ENCODE measurements around the gene ZER1. TPM values are rescaled to one million over a fixed set of nuclear protein-coding genes. Genes with fewer than 3 reads are reported as not detected.

Gene ZER1
- total and polyA plus RNA-seq, 12 donors = 24.3 to 71.1 (median 58.9) TPM

DNA sequence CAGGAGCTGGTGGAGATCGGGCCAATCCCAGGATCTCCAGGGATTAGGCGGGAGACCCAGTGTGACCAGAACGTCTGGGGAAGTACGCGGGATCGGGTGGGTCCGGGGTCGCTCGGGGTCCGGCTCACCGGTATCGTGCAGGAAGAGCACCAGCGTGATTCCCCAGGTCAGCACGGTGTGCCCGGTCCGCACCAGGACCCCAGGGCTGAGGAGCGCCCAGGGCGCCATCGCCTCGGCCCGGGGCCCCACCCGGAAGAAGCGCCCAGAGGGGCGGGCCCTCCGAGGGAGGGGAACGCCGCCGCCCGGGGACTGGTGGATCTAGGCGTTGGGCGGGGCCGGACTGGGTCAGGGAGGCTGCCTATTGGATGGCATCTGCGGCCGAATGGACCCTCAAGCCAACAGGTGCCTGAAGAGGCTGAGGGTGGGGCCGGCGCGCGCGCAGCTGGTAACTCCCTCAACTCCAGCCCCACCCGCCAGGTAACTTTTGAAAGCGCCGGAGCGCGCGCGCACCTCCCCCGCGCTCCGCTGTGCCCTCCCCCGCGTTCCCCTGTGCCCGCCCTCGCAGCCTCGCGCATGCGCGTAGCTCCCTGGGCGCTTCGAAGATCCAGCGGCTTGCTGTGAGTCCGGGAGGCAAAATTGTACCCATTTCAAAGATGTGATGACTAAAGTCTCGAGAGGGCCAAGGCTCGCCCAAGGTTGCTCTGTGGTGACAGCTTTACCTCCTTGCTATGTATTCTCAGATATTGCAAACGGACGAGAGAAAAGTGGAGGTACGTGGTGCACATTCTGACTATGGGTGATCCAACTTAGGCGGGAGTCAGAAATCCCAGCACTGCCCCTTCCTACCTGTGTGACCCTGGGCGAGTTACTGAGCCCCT is 47.6 kb downstream of the ZER1 start, which contains the start of gene ZDHHC12:
TSS of gene ZDHHC12 (minus strand) at position 262 of the 878 bp plus-strand sequence. CDS start at position 228, 34 bp downstream.
- Histone ChIP-seq H3K36me3 (peaks cover 0 to 25% (median 0%) of the 10 kb centered on the region in 9 donors), H3K27ac (peak within 1 kb of the TSS in 9 of 10 donors; percentile 49 to 86 (median 71)), H3K4me3 (peak within 1 kb of the TSS; percentile 27 to 81 (median 69)), H3K9me3 (no peaks in the 10 kb centered on the region), H3K27me3 (no peaks in the 10 kb centered on the region), H3K4me1 (peaks cover 0 to 25% (median 9%) of the 10 kb centered on the region in 9 donors)
- ATAC-seq (peak; percentile 92 to 95 (median 93)), DNase-seq (peak; percentile 94 to 95)
- intact Hi-C loops (cut with DNase I) = loop anchor here in 2 of 10 donors (2.0 kb wide), 2 partner anchors 17 to 21 kb away; partner anchors contain the start of gene PKN3 (in 1 of the 2)
- TF ChIP-seq, protein P1, sequence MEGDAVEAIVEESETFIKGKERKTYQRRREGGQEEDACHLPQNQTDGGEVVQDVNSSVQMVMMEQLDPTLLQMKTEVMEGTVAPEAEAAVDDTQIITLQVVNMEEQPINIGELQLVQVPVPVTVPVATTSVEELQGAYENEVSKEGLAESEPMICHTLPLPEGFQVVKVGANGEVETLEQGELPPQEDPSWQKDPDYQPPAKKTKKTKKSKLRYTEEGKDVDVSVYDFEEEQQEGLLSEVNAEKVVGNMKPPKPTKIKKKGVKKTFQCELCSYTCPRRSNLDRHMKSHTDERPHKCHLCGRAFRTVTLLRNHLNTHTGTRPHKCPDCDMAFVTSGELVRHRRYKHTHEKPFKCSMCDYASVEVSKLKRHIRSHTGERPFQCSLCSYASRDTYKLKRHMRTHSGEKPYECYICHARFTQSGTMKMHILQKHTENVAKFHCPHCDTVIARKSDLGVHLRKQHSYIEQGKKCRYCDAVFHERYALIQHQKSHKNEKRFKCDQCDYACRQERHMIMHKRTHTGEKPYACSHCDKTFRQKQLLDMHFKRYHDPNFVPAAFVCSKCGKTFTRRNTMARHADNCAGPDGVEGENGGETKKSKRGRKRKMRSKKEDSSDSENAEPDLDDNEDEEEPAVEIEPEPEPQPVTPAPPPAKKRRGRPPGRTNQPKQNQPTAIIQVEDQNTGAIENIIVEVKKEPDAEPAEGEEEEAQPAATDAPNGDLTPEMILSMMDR (IDR thresholded peaks at IDR 0.05) = no peak
- 2% methylated on average over 56 to 68 of the region's 68 CpGs for WGBS, 2 donors

DNA sequence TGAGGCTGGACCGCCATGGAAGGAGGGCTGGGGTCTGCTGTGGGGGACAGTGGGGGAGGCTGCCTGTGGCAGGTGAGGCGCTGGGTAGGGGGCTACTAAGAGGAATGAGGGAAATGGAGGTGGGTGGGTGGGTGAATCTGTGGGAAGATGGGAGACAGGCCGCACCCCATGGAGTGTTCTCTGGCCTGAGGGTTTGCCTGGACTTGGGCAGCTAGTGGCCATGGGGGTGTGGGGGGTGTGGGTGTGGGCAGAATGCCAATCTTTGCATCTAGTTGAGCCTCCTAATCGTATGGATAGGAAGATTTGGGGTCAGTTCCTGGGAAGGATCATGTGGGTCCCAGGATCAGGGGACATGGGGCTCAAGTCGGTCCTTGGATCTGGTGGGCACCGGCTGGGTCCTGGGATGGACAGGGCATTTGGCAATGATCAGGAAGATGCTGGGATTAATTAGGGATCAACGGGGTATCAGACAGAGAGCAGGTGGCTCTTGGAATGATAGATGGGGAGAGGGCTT is 48.3 kb downstream of the ZER1 start:
- intact Hi-C loops (cut with DNase I) = loop anchor here in 1 of 10 donors (2.0 kb wide), 1 partner anchor 17 kb away; no protein-coding TSS in a partner anchor
- ATAC-seq (no peak), DNase-seq (no peak)
- Histone ChIP-seq H3K4me3 (peak overlapping the region; percentile 27 to 81 (median 69)), H3K9me3 (no peaks in the 10 kb centered on the region), H3K4me1 (peaks cover 0 to 25% (median 9%) of the 10 kb centered on the region in 9 donors), H3K27ac (peak overlapping the region in 9 of 10 donors; percentile 49 to 86 (median 71)), H3K27me3 (no peaks in the 10 kb centered on the region), H3K36me3 (peaks cover 0 to 25% (median 0%) of the 10 kb centered on the region in 9 donors)
- 47 to 52% methylated on average over 7 of the region's 7 CpGs for WGBS, 2 donors
- TF ChIP-seq, protein P1 (IDR thresholded peaks at IDR 0.05) = no peak

DNA sequence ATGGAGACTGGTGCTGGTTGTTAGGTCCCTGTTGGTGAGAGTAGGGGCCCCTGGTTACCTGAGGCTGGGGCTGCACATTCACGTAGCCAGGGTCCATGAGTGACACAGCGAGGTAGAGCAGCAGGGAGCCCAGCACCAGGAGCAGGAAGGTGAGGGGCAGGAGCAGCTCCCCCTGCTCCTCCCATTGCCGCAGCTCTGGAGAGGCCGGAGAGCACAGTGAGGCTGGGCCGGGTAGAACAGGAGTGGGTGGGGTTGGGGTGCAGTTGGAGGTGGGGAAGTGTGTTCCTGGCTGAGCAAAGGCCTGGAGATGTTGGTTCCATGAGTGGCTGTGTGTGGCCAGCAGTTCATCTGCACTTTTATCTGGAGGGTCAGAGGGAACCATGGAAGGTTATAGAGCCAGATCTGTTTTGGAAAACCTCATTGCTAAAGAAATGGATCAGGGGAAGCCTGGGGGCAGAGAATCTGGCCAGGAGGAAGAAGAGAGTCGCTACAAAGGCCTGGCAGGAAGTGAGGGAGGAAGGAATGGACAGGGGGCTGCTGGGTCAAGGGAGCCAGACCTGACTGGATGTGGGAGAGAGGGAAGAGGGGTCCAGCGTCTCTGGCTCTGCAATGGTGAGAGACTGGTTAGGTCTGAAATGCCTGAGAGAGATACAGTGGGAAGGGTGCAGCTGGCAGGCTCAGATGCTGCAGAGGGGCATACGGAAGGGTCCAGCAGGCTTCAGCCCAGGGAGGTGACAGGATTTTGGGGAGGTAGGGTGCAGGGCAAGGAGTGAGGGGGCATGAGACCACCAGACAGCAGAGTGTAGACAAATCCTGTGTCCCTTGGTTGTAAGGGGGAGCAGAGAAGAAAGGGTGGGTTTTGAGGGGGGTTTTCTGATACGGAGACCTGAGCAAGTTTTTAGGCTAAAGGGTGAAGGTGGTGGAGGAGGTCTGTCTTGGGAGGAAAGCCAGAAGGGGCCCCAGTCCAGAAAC is 49.1 kb downstream of the ZER1 start:
- 57 to 60% methylated on average over 9 of the region's 9 CpGs for WGBS, 2 donors
- H3K36me3 ChIP-seq = peaks cover 0 to 27% (median 0%) of the 10 kb centered on the region in 9 donors
- H3K27me3 ChIP-seq = no peaks in the 10 kb centered on the region
- TF ChIP-seq, protein P1 (IDR thresholded peaks at IDR 0.05) = no peak
- ATAC-seq (no peak), DNase-seq (no peak)
- intact Hi-C loops (cut with DNase I) = loop anchor here in 1 of 10 donors (2.0 kb wide), 1 partner anchor 16 kb away; no protein-coding TSS in a partner anchor
- peaks cover 0 to 25% (median 9%) of the 10 kb centered on the region in 9 donors for H3K4me1 ChIP-seq
- peak overlapping the region in 4 of 10 donors; percentile 23 to 86 (median 40) for H3K27ac ChIP-seq
- no peak overlapping the region for H3K4me3 ChIP-seq
- no peaks in the 10 kb centered on the region for H3K9me3 ChIP-seq
